ENCODE results near the gene ZNF385A. TPM values are rescaled to one million over a fixed set of nuclear protein-coding genes. Genes with fewer than 3 reads are reported as not detected.

The ZNF385A gene
- total RNA-seq, 4 donors from 2014 or later: 24.2 to 38.9 (median 29.3) TPM

- Histone ChIP-seq H3K4me1 (peaks cover 22 to 54% of the 10 kb centered on the region in 2 donors), H3K4me3 (replicated peaks in 1 of 3) (peak overlapping the region in 1 of 3 donors; percentile 15), H3K27ac (peak overlapping the region in 2 of 3 donors; percentile 63 to 67), H3K27me3 (no peaks in the 10 kb centered on the region), H3K9me3 (no peaks in the 10 kb centered on the region), H3K36me3 (peaks cover 8 to 18% of the 10 kb centered on the region in 2 donors)
- DNase-seq: peak; percentile 82 to 86
- TF ChIP-seq, protein P1, sequence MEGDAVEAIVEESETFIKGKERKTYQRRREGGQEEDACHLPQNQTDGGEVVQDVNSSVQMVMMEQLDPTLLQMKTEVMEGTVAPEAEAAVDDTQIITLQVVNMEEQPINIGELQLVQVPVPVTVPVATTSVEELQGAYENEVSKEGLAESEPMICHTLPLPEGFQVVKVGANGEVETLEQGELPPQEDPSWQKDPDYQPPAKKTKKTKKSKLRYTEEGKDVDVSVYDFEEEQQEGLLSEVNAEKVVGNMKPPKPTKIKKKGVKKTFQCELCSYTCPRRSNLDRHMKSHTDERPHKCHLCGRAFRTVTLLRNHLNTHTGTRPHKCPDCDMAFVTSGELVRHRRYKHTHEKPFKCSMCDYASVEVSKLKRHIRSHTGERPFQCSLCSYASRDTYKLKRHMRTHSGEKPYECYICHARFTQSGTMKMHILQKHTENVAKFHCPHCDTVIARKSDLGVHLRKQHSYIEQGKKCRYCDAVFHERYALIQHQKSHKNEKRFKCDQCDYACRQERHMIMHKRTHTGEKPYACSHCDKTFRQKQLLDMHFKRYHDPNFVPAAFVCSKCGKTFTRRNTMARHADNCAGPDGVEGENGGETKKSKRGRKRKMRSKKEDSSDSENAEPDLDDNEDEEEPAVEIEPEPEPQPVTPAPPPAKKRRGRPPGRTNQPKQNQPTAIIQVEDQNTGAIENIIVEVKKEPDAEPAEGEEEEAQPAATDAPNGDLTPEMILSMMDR (IDR thresholded peaks at IDR 0.05): peak; percentile 79 to 95 (median 88)
- TF ChIP-seq POLR2A (IDR thresholded peaks at IDR 0.05): no peak
- intact Hi-C loops (cut with DNase I): no loop called here
- 16 to 18% methylated on average over 9 to 37 of the region's 44 CpGs for WGBS, 2 donors
Measured at GRCh38 chr12:54370171-54370730, 14.3 kb downstream of the ZNF385A start.

DNA sequence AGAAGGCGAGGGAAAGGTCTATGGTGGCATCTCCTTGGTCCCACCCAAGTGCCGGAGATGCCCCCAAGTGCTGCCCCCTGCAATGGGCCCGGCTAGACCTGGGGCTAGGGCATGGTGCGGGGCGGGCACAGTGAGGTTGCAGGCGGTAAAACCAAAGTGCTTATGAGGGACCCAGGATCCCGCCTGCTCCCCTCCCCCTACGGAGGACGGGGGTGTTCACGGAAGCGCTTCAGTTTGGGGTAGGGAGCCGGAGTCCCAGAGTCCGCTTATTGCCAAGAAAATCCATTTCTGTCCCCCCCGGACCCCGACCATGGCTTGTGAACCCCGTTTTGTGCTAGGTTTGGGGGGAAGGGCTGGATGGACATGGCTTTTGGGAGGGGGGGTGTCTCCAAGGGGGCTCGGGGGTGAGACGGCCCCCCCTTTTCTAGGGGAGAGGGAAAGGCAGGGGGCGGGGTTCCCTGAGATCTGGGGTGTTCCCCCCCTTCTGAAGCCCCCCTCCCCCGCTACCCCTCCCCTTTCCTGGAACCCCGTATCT, 14.9 kb downstream of the ZNF385A start:
- TF ChIP-seq, protein P1 (IDR thresholded peaks at IDR 0.05): no peak
- no peak for TF ChIP-seq POLR2A (IDR thresholded peaks at IDR 0.05)
- Histone ChIP-seq H3K9me3 (no peaks in the 10 kb centered on the region), H3K27me3 (no peaks in the 10 kb centered on the region), H3K4me1 (peaks cover 17 to 48% of the 10 kb centered on the region in 2 donors), H3K4me3 (replicated peaks in 1 of 3) (peak overlapping the region in 1 of 3 donors; percentile 15), H3K27ac (peak overlapping the region in 2 of 3 donors; percentile 63 to 67), H3K36me3 (peaks cover 8 to 18% of the 10 kb centered on the region in 2 donors)
- 62 to 78% methylated on average over 14 to 21 of the region's 21 CpGs for WGBS, 2 donors
- intact Hi-C loops (cut with DNase I): loop anchor here (10.0 kb wide), 1 partner anchor 115 kb away; no protein-coding TSS in a partner anchor
- DNase-seq: no peak

DNA sequence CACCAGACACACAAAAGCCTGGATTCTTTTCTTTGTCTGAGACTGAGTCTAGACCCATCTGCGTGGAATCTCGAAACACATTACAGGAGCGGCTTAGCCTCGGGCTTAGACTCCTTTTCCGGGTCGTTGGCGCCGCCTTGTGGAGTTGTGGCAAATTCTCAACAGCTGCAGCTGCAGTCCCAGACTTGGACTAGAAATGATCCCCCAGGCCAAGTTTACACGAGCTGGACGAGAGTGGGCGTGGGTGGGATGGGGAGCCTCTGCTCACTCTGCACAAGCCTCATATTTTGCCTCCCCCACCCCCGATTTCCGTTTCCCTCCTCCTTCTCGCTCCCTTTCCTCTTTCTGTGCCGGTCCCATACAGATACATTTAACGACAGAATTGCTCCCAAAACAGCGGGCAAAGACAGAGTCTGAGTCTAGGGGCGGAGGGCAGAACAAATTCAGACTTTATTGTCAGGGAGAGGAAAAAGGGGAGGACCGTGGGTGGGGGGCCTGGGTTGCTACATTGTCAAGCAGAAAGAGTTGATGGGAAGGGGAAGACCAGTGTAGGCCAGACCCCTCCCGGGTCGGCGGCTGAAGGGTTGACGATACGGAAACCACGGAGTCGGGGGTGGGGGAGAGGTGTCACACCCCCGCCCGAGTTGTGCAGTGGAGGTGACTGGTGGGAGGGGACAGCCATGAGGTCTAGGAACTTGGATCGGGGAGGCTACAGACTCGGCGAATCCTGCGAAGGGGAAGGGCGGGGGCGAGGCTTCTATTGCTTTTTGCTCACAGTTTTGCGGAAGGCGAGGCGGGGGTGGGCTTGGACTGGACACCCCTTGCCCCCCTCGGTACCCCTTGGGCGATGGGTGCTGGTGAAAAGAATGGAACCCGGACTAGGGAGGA, 15.6 kb downstream of the ZNF385A start:
- Histone ChIP-seq H3K36me3 (peaks cover 8 to 18% of the 10 kb centered on the region in 2 donors), H3K27ac (peak overlapping the region in 1 of 3 donors; percentile 63), H3K4me1 (peaks cover 14 to 42% of the 10 kb centered on the region in 2 donors), H3K27me3 (no peaks in the 10 kb centered on the region), H3K4me3 (replicated peaks in 1 of 3) (no peak overlapping the region), H3K9me3 (no peaks in the 10 kb centered on the region)
- WGBS, 2 donors: 46 to 47% methylated on average over 40 of the region's 40 CpGs
- TF ChIP-seq POLR2A (IDR thresholded peaks at IDR 0.05): no peak
- TF ChIP-seq, protein P1 (IDR thresholded peaks at IDR 0.05): peak; percentile 47 to 83 (median 76)
- intact Hi-C loops (cut with DNase I): loop anchor here (10.0 kb wide), 1 partner anchor 114 kb away; no protein-coding TSS in a partner anchor
- DNase-seq: peak; percentile 86 to 92

GRCh38 chr12:54368025-54368708, 16.4 kb downstream of the ZNF385A start:
- TF ChIP-seq, protein P1 (IDR thresholded peaks at IDR 0.05): no peak
- TF ChIP-seq POLR2A (IDR thresholded peaks at IDR 0.05): no peak
- DNase-seq: no peak
- no peaks in the 10 kb centered on the region for H3K27me3 ChIP-seq
- no peak overlapping the region for H3K4me3 ChIP-seq (replicated peaks in 1 of 3)
- no peaks in the 10 kb centered on the region for H3K9me3 ChIP-seq
- WGBS, 2 donors: 30 to 35% methylated on average over 5 of the region's 5 CpGs
- H3K27ac ChIP-seq: peak overlapping the region in 1 of 3 donors; percentile 63
- peaks cover 0 to 18% of the 10 kb centered on the region in 2 donors for H3K36me3 ChIP-seq
- peaks cover 14 to 42% of the 10 kb centered on the region in 2 donors for H3K4me1 ChIP-seq
- intact Hi-C loops (cut with DNase I): loop anchor here (10.0 kb wide), 1 partner anchor 113 kb away; no protein-coding TSS in a partner anchor

Data from thyroid gland (tissue), 4 donors.